ENCODE data around the gene PROM1. TPM values are rescaled to one million over a fixed set of nuclear protein-coding genes. Genes with fewer than 3 reads are reported as not detected.

PROM1 gene
- total RNA-seq, 4 donors from 2014 or later: 3.3 to 4.6 (median 4.0) TPM

GRCh38 chr4:16117164-16117563 is 33.3 kb upstream of the PROM1 start:
- WGBS: 85% methylated on average over 5 of the region's 5 CpGs
- Histone ChIP-seq H3K27ac (replicated peaks in 1 of 4) (no peak overlapping the region), H3K36me3 (no peaks in the 10 kb centered on the region), H3K9me3 (no peaks in the 10 kb centered on the region), H3K27me3 (no peaks in the 10 kb centered on the region), H3K4me3 (no peak overlapping the region), H3K4me1 (peaks cover 0 to 14% (median 9%) of the 10 kb centered on the region in 4 donors)
- TF ChIP-seq, protein P1, sequence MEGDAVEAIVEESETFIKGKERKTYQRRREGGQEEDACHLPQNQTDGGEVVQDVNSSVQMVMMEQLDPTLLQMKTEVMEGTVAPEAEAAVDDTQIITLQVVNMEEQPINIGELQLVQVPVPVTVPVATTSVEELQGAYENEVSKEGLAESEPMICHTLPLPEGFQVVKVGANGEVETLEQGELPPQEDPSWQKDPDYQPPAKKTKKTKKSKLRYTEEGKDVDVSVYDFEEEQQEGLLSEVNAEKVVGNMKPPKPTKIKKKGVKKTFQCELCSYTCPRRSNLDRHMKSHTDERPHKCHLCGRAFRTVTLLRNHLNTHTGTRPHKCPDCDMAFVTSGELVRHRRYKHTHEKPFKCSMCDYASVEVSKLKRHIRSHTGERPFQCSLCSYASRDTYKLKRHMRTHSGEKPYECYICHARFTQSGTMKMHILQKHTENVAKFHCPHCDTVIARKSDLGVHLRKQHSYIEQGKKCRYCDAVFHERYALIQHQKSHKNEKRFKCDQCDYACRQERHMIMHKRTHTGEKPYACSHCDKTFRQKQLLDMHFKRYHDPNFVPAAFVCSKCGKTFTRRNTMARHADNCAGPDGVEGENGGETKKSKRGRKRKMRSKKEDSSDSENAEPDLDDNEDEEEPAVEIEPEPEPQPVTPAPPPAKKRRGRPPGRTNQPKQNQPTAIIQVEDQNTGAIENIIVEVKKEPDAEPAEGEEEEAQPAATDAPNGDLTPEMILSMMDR (IDR thresholded peaks at IDR 0.05): no peak
- TF ChIP-seq POLR2A (IDR thresholded peaks at IDR 0.05; ENCODE audit: low read depth) (no peak), POLR2AphosphoS5 (IDR thresholded peaks at IDR 0.05) (no peak), EP300 (IDR thresholded peaks at IDR 0.05) (no peak)
- no peak for DNase-seq (ENCODE audit: extremely low spot score)
- intact Hi-C loops (cut with DNase I): no loop called here

- 94% methylated on average over 3 of the region's 3 CpGs for WGBS
- no peaks in the 10 kb centered on the region for H3K27me3 ChIP-seq
Observed at GRCh38 chr4:16116493-16116990, 32.7 kb upstream of the PROM1 start.

GRCh38 chr4:16116019-16116418 is 32.2 kb upstream of the PROM1 start:
- H3K36me3 ChIP-seq: no peaks in the 10 kb centered on the region
- H3K27me3 ChIP-seq: no peaks in the 10 kb centered on the region
- TF ChIP-seq POLR2A (IDR thresholded peaks at IDR 0.05; ENCODE audit: low read depth) (no peak), EP300 (IDR thresholded peaks at IDR 0.05) (no peak), POLR2AphosphoS5 (IDR thresholded peaks at IDR 0.05) (no peak)
- TF ChIP-seq, protein P1 (IDR thresholded peaks at IDR 0.05): no peak
- no peaks in the 10 kb centered on the region for H3K9me3 ChIP-seq
- intact Hi-C loops (cut with DNase I): no loop called here
- H3K27ac ChIP-seq (replicated peaks in 1 of 4): no peak overlapping the region
- 96% methylated on average over 7 of the region's 7 CpGs for WGBS
- no peak overlapping the region for H3K4me3 ChIP-seq
- H3K4me1 ChIP-seq: peaks cover 0 to 14% (median 9%) of the 10 kb centered on the region in 4 donors
- peak; percentile 75 for DNase-seq (ENCODE audit: extremely low spot score)

More at GRCh38 chr4:16116493-16116990, 32.7 kb upstream of the PROM1 start:
- TF ChIP-seq POLR2AphosphoS5 (IDR thresholded peaks at IDR 0.05): no peak
- no peak for TF ChIP-seq EP300 (IDR thresholded peaks at IDR 0.05)
- TF ChIP-seq, protein P1 (IDR thresholded peaks at IDR 0.05): no peak
- no peak for TF ChIP-seq POLR2A (IDR thresholded peaks at IDR 0.05; ENCODE audit: low read depth)
- no peaks in the 10 kb centered on the region for H3K36me3 ChIP-seq
- H3K9me3 ChIP-seq: no peaks in the 10 kb centered on the region
- peaks cover 0 to 14% (median 9%) of the 10 kb centered on the region in 4 donors for H3K4me1 ChIP-seq
- no peak overlapping the region for H3K4me3 ChIP-seq
- peak; percentile 47 for DNase-seq (ENCODE audit: extremely low spot score)
- intact Hi-C loops (cut with DNase I): no loop called here
- H3K27ac ChIP-seq (replicated peaks in 1 of 4): no peak overlapping the region

GRCh38 chr4:16114546-16114945 is 30.7 kb upstream of the PROM1 start:
- no peaks in the 10 kb centered on the region for H3K9me3 ChIP-seq
- no peak overlapping the region for H3K4me3 ChIP-seq
- TF ChIP-seq, protein P1 (IDR thresholded peaks at IDR 0.05): no peak
- TF ChIP-seq EP300 (IDR thresholded peaks at IDR 0.05) (no peak), POLR2A (IDR thresholded peaks at IDR 0.05; ENCODE audit: low read depth) (no peak), POLR2AphosphoS5 (IDR thresholded peaks at IDR 0.05) (no peak)
- DNase-seq (ENCODE audit: extremely low spot score): peak; percentile 87
- no peaks in the 10 kb centered on the region for H3K36me3 ChIP-seq
- intact Hi-C loops (cut with DNase I): no loop called here
- H3K4me1 ChIP-seq: peaks cover 0 to 14% (median 9%) of the 10 kb centered on the region in 4 donors
- H3K27me3 ChIP-seq: no peaks in the 10 kb centered on the region
- WGBS: 95% methylated on average over 6 of the region's 6 CpGs
- no peak overlapping the region for H3K27ac ChIP-seq (replicated peaks in 1 of 4)

DNA sequence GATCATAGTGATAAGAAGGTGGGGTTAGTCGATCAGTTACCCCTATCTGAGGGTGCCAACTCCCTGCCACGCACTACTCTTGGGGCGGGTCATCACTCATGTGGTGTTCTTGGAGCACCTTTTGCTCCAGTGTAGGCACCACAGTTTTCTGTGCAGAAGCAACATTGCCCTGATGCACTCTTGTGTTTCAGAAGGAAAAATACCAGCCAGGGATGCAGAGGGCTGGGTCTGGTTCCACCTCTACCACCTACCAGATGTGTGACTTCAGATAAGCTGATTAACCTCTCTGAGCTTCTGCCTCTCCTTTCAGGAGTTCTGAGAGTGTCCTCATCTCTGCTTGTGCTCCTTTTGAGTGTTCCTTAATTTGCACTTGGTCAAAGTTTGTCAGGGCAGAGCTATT is 29.9 kb upstream of the PROM1 start:
- no peak for TF ChIP-seq POLR2A (IDR thresholded peaks at IDR 0.05; ENCODE audit: low read depth)
- TF ChIP-seq, protein P1 (IDR thresholded peaks at IDR 0.05): no peak
- no peak for TF ChIP-seq POLR2AphosphoS5 (IDR thresholded peaks at IDR 0.05)
- no peak for TF ChIP-seq EP300 (IDR thresholded peaks at IDR 0.05)
- Histone ChIP-seq H3K27ac (replicated peaks in 1 of 4) (no peak overlapping the region), H3K9me3 (no peaks in the 10 kb centered on the region), H3K4me3 (no peak overlapping the region), H3K4me1 (peaks cover 0 to 12% (median 9%) of the 10 kb centered on the region in 4 donors), H3K27me3 (no peaks in the 10 kb centered on the region), H3K36me3 (no peaks in the 10 kb centered on the region)
- DNase-seq (ENCODE audit: extremely low spot score): peak; percentile 72
- 93% methylated on average over 3 of the region's 3 CpGs for WGBS
- intact Hi-C loops (cut with DNase I): no loop called here
